ENCODE measurements around the gene ADAP1. TPM values are rescaled to one million over a fixed set of nuclear protein-coding genes. Genes with fewer than 3 reads are reported as not detected.

ADAP1 gene
- total RNA-seq, 4 donors from 2014 or later, result 9.1 to 18.8 (median 9.9) TPM

DNA sequence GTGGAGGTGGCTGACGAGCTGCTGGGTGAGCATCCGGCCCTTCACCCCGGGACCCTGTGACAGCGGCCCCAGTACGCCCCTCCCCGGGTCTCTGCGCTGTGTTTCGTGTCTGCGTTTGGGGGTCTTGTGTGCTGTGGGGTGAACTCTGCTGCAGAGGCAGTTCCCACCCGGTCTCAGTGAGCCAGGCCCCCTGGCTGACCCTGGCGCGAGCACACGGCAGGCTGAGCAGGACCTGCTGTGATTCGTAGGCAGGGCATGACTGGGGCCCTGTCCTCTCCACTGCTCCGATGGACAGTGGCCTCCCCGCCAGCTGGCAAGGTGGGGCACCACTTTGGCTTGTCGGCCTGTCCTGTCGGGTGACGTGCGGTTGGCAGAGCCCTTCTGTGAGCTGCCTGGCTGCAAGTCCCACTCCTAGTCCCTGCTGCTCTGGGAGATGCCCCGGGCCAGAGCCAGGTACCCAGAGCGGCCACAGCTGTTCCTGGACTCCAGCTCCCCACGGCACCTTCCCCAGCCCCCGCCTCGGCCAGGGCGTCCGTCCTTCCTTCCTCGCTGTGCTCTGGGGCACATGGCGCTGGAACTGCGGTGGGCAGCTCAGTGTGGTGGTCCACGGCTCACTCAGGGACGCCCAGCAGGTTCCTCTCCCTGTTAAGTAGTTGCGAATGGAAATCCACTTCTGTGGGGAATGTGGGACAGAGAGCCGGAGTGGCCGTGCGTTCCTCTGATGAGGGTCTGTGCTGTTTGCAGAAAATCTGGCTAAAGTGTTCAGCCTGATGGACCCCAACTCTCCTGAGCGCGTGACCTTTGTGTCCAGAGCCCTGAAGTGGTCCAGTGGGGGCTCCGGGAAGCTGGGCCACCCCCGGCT, 67.6 kb downstream of the ADAP1 start:
- TF ChIP-seq POLR2A (IDR thresholded peaks at IDR 0.05), result no peak
- TF ChIP-seq, protein P1, sequence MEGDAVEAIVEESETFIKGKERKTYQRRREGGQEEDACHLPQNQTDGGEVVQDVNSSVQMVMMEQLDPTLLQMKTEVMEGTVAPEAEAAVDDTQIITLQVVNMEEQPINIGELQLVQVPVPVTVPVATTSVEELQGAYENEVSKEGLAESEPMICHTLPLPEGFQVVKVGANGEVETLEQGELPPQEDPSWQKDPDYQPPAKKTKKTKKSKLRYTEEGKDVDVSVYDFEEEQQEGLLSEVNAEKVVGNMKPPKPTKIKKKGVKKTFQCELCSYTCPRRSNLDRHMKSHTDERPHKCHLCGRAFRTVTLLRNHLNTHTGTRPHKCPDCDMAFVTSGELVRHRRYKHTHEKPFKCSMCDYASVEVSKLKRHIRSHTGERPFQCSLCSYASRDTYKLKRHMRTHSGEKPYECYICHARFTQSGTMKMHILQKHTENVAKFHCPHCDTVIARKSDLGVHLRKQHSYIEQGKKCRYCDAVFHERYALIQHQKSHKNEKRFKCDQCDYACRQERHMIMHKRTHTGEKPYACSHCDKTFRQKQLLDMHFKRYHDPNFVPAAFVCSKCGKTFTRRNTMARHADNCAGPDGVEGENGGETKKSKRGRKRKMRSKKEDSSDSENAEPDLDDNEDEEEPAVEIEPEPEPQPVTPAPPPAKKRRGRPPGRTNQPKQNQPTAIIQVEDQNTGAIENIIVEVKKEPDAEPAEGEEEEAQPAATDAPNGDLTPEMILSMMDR (IDR thresholded peaks at IDR 0.05), result no peak
- 90 to 94% methylated on average over 30 to 40 of the region's 40 CpGs for WGBS, 2 donors
- H3K4me3 ChIP-seq (ENCODE audit: low read depth, poor library complexity, severe bottlenecking), result no peak overlapping the region
- intact Hi-C loops (cut with DNase I; ENCODE audit: low total_unique reads), result no loop called here
- DNase-seq (ENCODE audit: low spot score in 2 of 2), result no peak

DNA sequence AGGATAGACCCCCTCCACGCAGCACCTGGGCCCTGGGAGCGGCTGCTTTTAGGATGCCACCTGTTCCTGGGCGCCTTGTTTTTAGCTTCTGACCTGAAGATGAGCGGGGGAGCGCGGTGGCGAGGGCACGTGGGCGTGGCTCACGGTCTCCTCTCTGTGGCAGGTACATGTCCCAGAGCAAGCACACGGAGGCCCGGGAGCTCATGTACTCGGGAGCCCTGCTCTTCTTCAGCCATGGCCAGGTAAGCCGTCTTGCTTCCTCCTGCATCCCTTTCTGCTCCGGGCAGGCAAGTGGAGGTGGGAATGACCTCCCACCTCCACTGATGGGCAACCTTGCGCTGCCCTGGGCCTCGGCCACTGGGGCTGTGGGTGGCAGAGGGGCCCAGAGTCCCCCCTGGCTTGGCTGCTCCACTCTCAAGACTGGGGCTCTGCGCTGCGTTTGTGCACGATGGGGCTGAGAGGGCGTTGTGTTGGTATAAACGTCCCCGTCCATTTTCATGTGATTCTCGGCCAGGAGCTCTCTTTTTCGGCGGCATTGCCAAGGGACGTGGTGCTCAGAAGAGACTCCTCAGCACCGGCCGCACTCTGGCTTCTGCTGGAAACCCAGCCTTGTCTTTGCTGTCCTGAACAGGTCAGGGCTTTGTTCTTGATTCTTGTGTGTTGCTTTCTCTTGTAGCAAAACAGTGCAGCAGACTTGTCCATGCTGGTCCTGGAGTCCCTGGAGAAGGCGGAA, 68.4 kb downstream of the ADAP1 start:
- DNase-seq (ENCODE audit: low spot score in 2 of 2), result no peak
- no peak overlapping the region for H3K4me3 ChIP-seq (ENCODE audit: low read depth, poor library complexity, severe bottlenecking)
- TF ChIP-seq POLR2A (IDR thresholded peaks at IDR 0.05), result no peak
- TF ChIP-seq, protein P1 (IDR thresholded peaks at IDR 0.05), result no peak
- intact Hi-C loops (cut with DNase I; ENCODE audit: low total_unique reads), result no loop called here
- WGBS, 2 donors, result 89 to 91% methylated on average over 23 to 24 of the region's 30 CpGs

GRCh38 chr7:885261-885892, 69.1 kb downstream of the ADAP1 start:
- no peak overlapping the region for H3K4me3 ChIP-seq (ENCODE audit: low read depth, poor library complexity, severe bottlenecking)
- TF ChIP-seq, protein P1 (IDR thresholded peaks at IDR 0.05), result no peak
- no peak for TF ChIP-seq POLR2A (IDR thresholded peaks at IDR 0.05)
- intact Hi-C loops (cut with DNase I; ENCODE audit: low total_unique reads), result no loop called here
- DNase-seq (ENCODE audit: low spot score in 2 of 2), result no peak
- 83 to 85% methylated on average over 25 of the region's 25 CpGs for WGBS, 2 donors

DNA sequence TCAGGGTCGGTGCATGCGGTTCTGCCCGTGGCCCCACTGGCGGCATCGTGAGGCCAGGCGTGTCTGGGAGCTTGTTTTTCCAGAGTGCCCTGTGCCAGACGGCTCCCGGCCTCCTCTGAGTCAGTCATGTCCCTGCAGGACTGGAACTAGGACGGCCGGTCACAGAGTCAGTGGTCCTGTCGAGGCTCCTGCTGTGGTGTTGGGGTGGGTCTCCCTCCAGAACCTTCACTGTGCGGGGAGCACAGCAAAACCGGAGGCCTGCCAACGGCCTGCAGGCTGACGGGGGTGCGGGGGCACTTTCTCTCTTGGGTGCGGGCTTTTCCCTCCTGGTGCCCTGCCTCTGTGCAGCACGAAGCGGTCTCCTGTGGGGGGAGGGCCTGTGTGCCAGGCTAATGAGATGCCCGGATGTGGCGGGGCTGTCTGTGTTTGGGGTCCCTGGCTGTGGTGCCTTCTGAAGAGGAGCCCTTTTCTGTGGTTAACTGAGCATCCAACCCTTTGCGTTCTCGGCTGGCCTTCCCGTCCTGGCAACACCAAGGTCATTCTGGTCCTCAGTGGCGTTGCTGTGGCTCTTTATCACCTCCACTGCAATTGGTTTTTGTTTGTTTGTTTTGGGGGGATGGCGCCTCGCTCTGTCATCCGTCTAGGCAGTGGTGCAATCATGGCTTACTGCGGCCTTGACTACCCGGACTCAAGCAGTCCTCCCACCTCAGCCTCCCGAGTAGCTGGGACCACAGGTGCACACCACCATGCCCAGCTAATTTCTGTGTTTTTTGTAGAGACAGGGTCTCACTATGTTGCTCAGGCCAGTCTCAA, 70.1 kb downstream of the ADAP1 start:
- DNase-seq (ENCODE audit: low spot score in 2 of 2), result no peak
- H3K4me3 ChIP-seq (ENCODE audit: low read depth, poor library complexity, severe bottlenecking), result no peak overlapping the region
- intact Hi-C loops (cut with DNase I; ENCODE audit: low total_unique reads), result no loop called here
- TF ChIP-seq, protein P1 (IDR thresholded peaks at IDR 0.05), result no peak
- no peak for TF ChIP-seq POLR2A (IDR thresholded peaks at IDR 0.05)
- 57 to 59% methylated on average over 29 to 31 of the region's 31 CpGs for WGBS, 2 donors

Data from lower leg skin (tissue), 4 donors.